Measurements from ENCODE around the gene GPR62.

GPR62 gene

GRCh38 chr3:51942603-51943450 lies 12.4 kb upstream of the GPR62 start:
- peak overlapping the region; percentile 60 for H3K4me3 ChIP-seq (ENCODE audit: low read depth, low read length)
- DNase-seq (ENCODE audit: low read depth): peak; percentile 58
- TF ChIP-seq, protein P1, sequence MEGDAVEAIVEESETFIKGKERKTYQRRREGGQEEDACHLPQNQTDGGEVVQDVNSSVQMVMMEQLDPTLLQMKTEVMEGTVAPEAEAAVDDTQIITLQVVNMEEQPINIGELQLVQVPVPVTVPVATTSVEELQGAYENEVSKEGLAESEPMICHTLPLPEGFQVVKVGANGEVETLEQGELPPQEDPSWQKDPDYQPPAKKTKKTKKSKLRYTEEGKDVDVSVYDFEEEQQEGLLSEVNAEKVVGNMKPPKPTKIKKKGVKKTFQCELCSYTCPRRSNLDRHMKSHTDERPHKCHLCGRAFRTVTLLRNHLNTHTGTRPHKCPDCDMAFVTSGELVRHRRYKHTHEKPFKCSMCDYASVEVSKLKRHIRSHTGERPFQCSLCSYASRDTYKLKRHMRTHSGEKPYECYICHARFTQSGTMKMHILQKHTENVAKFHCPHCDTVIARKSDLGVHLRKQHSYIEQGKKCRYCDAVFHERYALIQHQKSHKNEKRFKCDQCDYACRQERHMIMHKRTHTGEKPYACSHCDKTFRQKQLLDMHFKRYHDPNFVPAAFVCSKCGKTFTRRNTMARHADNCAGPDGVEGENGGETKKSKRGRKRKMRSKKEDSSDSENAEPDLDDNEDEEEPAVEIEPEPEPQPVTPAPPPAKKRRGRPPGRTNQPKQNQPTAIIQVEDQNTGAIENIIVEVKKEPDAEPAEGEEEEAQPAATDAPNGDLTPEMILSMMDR (IDR thresholded peaks at IDR 0.05; ENCODE audit: low read depth, low read length): no peak
- no peak for TF ChIP-seq POLR2A (IDR thresholded peaks at IDR 0.05; ENCODE audit: extremely low read depth, insufficient read length)
- TF ChIP-seq, protein P2, sequence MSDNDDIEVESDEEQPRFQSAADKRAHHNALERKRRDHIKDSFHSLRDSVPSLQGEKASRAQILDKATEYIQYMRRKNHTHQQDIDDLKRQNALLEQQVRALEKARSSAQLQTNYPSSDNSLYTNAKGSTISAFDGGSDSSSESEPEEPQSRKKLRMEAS (IDR thresholded peaks at IDR 0.05; ENCODE audit: low read depth, low read length): no peak
- TF ChIP-seq MYC (IDR thresholded peaks at IDR 0.05; ENCODE audit: low read depth, low read length): no peak

DNA sequence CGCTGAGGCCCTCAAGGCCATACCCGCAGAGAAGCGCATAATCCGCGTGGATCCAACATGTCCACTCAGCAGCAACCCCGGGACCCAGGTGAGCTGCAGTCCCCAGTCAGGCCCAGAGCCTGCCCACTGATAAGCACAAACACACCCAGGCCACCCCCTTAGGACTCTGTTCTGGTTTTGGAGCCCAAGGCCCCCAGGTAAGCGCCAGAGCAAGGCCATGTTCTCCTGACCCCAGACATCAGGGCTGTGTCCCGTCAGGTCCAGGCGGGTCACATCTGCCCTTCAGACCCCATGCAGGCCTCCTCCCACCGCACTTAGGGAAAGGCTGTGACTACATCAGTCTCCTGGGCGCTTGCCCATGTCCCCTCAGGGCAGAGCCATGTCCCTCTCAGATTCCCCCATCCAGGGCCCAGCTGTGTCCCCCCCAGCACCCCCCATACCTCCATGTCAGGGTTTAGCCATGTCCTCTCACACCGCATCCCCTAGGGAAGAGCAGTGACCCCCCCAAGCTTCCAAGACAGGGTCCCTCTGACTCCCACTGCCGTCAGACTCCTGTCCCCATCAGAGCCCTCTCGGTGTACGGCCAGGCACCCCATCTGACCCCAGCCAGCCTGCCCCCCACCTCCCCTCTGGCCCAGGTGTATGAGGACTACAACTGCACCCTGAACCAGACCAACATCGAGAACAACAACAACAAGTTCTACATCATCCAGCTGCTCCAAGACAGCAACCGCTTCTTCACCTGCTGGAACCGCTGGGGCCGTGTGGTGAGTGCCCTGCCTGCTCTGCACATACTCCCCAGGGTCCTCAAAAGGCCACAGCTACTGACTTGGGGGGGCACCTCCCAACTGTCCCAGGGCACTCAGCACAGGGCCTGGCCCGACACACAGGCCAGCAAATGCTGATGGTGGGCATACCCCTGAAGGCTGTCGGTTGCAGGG lies 11.5 kb upstream of the GPR62 start:
- TF ChIP-seq, protein P1 (IDR thresholded peaks at IDR 0.05; ENCODE audit: low read depth, low read length): no peak
- TF ChIP-seq MYC (IDR thresholded peaks at IDR 0.05; ENCODE audit: low read depth, low read length): no peak
- TF ChIP-seq POLR2A (IDR thresholded peaks at IDR 0.05; ENCODE audit: extremely low read depth, insufficient read length): no peak
- TF ChIP-seq, protein P2 (IDR thresholded peaks at IDR 0.05; ENCODE audit: low read depth, low read length): no peak
- no peak for DNase-seq (ENCODE audit: low read depth)
- H3K4me3 ChIP-seq (ENCODE audit: low read depth, low read length): no peak overlapping the region

DNA sequence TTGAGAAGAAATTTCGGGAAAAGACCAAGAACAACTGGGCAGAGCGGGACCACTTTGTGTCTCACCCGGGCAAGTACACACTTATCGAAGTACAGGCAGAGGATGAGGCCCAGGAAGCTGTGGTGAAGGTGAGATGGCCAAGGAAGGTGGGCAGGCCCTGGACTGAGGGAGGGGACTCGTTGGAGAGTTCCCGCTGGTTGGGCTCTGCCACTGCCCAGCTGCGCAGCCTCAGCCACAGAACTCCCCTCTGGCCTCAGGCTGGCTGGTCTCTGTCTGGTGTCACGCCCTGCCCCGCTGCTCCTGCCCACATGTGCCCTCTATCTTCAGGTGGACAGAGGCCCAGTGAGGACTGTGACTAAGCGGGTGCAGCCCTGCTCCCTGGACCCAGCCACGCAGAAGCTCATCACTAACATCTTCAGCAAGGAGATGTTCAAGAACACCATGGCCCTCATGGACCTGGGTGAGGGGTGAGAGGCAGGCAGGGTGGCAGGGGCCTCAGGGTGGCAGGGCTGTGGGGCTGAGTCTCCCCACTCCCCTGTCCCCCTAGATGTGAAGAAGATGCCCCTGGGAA lies 10.6 kb upstream of the GPR62 start:
- TF ChIP-seq MYC (IDR thresholded peaks at IDR 0.05; ENCODE audit: low read depth, low read length) (no peak), POLR2A (IDR thresholded peaks at IDR 0.05; ENCODE audit: extremely low read depth, insufficient read length) (no peak)
- TF ChIP-seq, protein P1 (IDR thresholded peaks at IDR 0.05; ENCODE audit: low read depth, low read length): no peak
- TF ChIP-seq, protein P2 (IDR thresholded peaks at IDR 0.05; ENCODE audit: low read depth, low read length): no peak
- no peak overlapping the region for H3K4me3 ChIP-seq (ENCODE audit: low read depth, low read length)
- DNase-seq (ENCODE audit: low read depth): no peak

- no peak for DNase-seq (ENCODE audit: low read depth)
- TF ChIP-seq POLR2A (IDR thresholded peaks at IDR 0.05; ENCODE audit: extremely low read depth, insufficient read length) (no peak), MYC (IDR thresholded peaks at IDR 0.05; ENCODE audit: low read depth, low read length) (no peak)
- TF ChIP-seq, protein P2 (IDR thresholded peaks at IDR 0.05; ENCODE audit: low read depth, low read length): no peak
- TF ChIP-seq, protein P1 (IDR thresholded peaks at IDR 0.05; ENCODE audit: low read depth, low read length): no peak
- H3K4me3 ChIP-seq (ENCODE audit: low read depth, low read length): no peak overlapping the region
These were observed 9.9 kb upstream of the GPR62 start for GRCh38 chr3:51945031-51945840.
